AG10803 (cell line): ENCODE results near the gene JAML.
A peak's percentile ranks its signal among the peaks of the same experiment; 100 is the strongest.

Experiments
- DNase-seq: peaks from one replicate; pipeline ENCODE4 v3.0.0; 2010; ENCODE audit warnings: low read depth
- H3K4me3 ChIP-seq: 2 replicates; pipeline ENCODE4 v1.5.1; 2011; ENCODE audit warnings: mild to moderate bottlenecking, low read length, control low read depth
- TF ChIP-seq, protein P1 (sequence below): conservative IDR thresholded peaks from 2 replicates; pipeline ENCODE4 v1.5.1; 2011; ENCODE audit warnings: mild to moderate bottlenecking, low read length, control low read depth, inconsistent platforms

Gene JAML

GRCh38 chr11:118171269-118172062 is 53.3 kb downstream of the JAML start:
- H3K4me3 ChIP-seq, result no peak overlapping the region
- DNase-seq, result peak; percentile 35
- TF ChIP-seq, protein P1, sequence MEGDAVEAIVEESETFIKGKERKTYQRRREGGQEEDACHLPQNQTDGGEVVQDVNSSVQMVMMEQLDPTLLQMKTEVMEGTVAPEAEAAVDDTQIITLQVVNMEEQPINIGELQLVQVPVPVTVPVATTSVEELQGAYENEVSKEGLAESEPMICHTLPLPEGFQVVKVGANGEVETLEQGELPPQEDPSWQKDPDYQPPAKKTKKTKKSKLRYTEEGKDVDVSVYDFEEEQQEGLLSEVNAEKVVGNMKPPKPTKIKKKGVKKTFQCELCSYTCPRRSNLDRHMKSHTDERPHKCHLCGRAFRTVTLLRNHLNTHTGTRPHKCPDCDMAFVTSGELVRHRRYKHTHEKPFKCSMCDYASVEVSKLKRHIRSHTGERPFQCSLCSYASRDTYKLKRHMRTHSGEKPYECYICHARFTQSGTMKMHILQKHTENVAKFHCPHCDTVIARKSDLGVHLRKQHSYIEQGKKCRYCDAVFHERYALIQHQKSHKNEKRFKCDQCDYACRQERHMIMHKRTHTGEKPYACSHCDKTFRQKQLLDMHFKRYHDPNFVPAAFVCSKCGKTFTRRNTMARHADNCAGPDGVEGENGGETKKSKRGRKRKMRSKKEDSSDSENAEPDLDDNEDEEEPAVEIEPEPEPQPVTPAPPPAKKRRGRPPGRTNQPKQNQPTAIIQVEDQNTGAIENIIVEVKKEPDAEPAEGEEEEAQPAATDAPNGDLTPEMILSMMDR, result peak; percentile 79

DNA sequence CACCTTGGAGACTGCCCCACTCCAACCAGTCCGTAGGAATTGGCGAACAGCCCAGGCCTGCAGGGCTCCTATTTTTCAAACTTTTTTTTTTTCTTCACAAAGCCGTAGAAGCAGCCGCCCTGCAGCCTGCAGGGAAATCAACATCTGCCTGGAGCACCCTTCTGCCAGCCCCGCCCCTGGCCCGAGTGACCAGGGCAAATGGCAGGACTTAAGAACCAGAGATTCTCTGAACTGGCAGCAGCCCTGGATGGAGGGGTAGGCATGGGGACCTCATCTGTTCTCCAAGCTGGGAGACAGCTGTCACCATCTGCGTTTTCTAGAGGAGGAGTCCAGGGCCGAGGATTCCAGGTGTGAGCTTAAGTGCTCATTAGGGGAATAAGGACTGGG is 53.9 kb downstream of the JAML start:
- no peak overlapping the region for H3K4me3 ChIP-seq
- TF ChIP-seq, protein P1, result no peak
- DNase-seq, result no peak

DNA sequence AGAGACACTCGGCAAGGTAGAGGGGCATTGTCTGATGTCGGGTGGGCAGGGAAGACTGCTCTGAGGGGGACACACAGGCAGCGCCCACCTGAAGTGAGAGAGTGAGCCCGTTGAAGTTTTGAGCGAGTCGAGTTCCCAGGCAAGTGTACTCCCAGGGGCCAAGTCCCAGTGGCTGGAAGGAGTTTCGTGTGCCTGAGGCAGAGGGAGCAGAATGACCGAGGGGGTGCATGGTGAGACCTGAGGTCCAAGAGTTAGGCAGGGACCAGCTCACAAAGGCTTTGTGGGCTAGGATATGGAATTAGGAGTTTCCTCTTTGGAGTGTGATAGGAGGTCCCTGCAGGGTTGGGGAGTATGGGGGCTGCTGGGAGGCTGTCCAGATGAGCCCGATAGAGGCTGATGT is 54.6 kb downstream of the JAML start:
- TF ChIP-seq, protein P1, result no peak
- DNase-seq, result no peak
- H3K4me3 ChIP-seq, result no peak overlapping the region

- DNase-seq, result no peak
- TF ChIP-seq, protein P1, result no peak
- H3K4me3 ChIP-seq, result no peak overlapping the region
These were observed 55.3 kb downstream of the JAML start for GRCh38 chr11:118169300-118170140.

- H3K4me3 ChIP-seq, result no peak overlapping the region
- no peak for DNase-seq
- TF ChIP-seq, protein P1, result no peak
These were observed 56.1 kb downstream of the JAML start for GRCh38 chr11:118168751-118169150.

DNA sequence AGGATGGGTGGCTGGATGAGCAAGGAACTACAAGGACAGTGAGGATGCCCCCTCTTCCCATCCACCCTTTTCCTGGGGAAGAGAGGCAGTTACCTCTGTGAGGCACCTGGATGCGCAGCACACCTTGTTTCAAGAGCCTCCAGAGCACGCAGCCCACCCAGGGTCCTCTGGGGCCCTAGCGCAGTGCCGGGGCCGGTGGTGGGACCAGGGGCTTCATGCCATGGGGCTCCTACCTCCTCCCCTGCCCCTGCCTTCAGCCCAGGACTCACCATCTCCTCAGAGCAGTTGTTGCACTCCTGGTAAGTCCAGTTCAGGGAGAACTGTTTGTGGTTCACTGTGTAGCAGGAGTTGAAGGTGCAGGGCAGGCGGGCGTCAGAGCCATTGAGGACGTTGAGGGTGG is 56.5 kb downstream of the JAML start:
- DNase-seq, result no peak
- no peak overlapping the region for H3K4me3 ChIP-seq
- TF ChIP-seq, protein P1, result no peak
